Fibroblast of skin of left quadriceps (primary cell): ENCODE measurements around the gene ACER2.
A peak's percentile ranks its signal among the peaks of the same experiment; 100 is the strongest.
"Not testable (repeated sequence)": the region's sequence is repeated elsewhere in the genome, so short reads cannot be mapped to it uniquely, and the experiment has no call there.

ENCODE experiments used
- DNase-seq, 2 experiments: peaks; one replicate each; pipeline ENCODE4 v3.0.0-alpha.2; 2013; ENCODE audit warnings: low read depth in 2 of 2

Gene ACER2

DNA sequence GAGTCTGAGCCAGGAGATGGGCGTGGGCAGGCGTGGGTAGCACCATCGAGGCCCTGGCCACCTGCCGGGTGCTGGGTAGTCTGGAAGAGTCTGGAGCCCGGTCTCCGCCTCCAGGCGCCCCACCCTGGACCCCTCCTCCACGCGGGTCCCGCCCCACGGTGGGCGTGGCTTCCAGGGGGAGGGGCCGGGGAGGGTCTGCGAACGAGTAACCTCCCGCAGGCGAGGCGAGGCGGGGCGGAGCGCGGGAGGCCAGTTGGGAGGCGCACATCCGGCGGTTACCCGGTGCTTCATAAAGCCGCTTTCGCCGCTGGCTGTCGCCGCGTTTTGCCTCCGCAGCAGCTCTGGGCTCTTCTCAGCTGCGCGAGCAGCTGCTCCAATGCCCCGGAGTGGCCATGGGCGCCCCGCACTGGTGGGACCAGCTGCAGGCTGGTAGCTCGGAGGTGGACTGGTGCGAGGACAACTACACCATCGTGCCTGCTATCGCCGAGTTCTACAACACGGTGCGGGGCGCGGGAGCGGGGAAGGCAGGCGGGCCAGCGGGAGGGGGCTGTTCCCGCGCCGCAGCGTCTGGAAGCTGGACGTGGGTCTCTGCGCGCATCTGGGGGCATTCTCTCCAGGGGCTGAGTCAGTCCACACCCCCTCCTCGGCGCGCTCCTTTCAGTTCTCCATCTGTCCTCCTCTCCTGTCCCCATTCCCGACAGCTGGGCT, at the start of gene ACER2:
ACER2 (plus strand) TSS at position 317 of the 708 bp plus-strand sequence; CDS start at position 393, 76 bp downstream.
- peak; percentile 69 to 77 for DNase-seq

DNA sequence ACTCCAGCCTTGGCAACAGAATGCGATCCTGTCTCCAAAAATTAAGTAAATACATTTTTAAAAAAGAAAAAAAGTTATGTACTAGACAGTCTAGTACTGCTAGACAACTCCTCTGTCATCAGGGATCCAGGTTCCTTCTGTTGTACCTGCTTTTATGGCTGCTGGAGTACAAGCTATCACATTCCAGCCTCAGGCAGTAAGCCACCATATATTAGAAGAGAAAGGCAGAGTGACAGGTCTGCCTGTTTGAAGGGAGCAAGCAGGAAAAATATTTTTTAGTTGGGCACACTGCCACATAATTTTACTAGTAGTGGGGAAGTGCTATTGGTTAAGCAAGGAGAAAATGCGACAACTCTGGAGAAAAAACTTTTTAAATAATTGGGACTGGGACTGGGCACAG, 39.7 kb upstream of the ACER2 start:
- no peak for DNase-seq

DNA sequence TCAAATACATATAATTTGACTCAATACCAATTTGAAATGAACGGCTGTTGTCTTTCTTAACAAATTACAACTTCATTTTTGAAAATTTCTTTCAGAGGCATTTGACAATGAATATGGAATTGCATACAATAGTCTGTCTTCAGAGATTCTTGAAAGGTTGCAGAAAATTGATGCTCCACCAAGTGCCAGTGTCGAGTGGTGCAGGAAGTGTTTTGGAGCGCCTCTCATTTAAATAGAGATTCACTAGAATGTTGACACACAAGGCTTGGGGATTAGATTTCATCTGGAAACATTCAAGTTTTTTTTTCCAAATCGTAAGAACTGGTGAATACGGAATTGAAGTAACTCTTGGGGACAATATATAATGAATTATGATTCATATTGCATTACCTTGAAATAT, 36.9 kb upstream of the ACER2 start:
- DNase-seq: no peak

DNA sequence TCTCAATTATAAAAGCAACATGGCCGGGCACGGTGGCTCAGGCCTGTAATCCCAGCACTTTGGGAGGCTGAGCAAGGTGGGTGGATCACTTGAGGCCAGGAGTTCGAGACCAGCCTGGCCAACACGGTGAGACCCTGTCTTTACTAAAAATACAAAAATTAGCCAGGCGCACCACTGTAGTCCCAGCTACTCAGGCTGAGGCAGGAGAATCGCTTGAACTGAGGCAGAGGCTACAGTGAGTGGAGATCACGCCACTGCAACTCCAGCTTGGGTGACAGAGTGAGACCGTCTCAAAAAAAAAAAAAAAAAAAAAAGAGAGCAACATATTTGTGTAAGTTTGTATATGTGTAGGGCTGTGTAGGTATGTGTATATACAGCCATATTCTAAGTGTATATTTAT, 36.2 kb upstream of the ACER2 start:
- no peak for DNase-seq

DNA sequence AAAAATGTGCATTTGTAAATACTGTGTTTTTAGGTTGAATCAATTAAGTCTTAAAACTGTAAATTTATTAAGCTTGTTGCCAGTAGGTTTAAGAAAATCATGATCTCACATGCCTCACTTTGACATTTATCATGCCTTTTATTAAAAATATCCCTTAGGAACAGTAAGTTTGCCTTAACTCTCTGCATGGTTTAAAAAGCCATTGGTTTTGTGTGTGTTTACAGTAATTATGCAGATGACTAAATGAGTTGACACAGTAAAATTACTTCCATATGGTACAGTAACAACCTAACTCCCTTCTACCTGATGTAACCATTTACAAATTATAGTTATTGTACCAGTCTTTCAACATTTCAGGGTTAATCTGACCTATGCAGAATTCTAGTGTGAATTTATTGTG, 35.3 kb upstream of the ACER2 start:
- no peak for DNase-seq

DNA sequence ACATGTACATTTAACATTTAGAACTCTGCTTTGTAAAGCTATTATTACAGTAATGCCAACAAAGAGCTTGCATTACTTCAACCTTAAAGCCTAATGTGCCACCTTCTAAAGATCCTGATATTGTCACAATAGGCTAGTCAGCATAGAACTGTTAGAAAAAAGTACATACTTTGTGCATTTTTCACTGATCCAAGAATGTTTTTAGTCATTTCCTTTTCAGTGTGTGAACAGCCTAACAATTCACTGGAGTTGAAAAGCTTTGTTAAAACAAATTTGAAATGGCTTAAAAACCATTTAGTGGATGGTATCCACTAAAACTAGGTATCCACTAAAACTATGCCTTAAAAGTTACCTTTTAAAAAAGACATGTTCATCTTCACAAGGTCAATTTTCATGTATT, 33.3 kb upstream of the ACER2 start:
- no peak for DNase-seq

DNA sequence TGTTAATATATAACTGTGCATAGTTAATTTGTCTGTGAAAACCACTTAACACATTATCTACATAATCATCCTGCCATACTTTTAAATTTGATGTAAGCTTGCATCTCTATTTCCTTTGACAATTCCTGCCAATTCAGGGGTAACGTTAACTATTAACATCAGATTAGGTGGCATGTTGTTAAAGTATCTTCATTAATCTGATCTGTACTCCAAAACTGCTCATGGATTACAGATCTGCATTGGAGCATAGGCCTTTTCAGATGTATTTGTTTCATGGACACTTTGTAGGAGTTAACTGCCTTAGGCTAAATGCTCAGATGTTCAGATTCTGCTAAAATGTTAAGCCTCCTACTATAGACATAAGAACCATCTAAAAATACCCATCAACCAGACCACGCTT, 31.9 kb upstream of the ACER2 start:
- no peak for DNase-seq

DNA sequence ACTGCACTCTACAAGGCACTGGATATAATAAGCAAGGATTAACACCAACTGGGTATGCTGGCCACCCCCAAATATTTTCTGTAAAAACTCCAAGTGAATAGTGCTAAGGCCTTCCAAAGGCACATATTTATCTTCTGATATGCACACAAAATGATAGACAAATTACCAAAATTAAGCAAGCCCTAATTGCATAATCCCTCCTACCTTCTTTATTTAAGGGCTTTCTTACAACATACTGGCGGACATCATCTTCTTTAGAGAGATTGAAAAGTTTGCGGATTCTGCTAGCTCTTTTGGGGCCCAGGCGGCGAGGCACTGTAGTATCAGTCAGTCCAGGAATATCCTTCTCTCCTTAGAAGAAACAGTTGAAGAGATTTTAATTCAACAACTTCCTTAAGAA, 30.6 kb upstream of the ACER2 start:
- no peak for DNase-seq

DNA sequence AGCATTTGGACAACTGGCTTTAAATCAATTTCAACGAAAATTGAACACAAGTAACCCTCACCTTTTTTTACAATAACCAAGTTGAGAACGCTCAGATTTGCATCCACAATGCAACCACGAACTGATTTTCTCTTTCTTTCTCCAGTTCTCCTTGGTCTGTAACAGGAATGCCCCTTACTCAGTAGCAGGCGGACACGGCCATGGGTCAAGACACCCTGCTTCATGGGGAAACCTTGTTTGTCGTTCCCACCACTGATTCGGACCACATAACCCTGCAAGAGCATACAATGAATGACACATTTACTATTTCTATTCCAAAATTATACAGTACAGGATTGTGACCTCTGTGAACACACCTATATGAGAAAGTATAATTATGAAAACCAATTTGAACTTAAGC, 30.2 kb upstream of the ACER2 start:
- DNase-seq: no peak

DNA sequence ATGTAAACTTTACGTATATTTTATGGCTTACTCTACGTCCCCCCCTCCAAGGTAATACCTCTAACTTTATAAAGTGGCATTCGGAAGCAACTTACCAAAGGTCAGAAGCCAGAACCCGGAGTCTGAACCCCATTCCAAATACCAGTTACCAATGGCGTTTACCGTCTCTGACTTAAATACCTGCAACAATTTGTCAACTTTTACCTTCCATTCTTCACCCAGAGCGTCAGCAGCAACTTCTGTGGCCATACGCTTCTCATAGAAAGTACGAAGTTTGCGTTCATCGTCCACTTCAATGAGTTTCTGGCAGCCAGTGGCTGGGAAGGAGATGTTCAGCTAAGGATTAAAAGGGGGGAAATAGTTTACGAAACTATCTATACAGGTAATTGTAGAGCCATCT, 29.5 kb upstream of the ACER2 start:
- DNase-seq: no peak

DNA sequence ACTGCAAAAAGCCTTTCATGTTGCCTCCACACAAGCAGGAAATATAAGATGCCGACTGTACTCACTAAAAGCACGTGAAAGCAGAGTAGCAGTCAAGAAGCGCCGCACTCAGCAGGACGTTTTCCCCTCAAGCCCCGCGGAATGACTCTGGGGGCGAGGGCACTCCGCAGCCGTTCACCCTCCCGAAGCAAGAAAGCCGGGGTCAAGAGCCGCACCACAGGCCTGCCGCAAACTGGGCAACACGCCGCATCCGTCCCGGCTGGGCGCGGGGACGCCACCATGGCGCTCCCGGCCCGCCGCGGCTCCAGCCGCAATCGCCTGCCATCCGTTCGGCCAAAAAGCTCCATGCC, 29.1 kb upstream of the ACER2 start:
- DNase-seq: no peak

DNA sequence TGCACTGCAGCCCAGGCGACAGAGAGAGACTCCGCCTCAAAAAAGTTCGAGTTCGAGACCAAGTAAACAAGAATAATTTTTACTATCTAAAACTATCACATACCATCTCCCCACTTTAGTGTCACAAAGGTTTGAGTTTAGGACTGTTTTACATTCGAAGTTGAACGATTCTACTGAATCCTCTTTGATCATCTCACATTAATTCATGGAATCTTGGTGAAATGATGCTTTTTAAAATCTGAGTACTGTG, 28.1 kb upstream of the ACER2 start:
- no peak for DNase-seq

DNA sequence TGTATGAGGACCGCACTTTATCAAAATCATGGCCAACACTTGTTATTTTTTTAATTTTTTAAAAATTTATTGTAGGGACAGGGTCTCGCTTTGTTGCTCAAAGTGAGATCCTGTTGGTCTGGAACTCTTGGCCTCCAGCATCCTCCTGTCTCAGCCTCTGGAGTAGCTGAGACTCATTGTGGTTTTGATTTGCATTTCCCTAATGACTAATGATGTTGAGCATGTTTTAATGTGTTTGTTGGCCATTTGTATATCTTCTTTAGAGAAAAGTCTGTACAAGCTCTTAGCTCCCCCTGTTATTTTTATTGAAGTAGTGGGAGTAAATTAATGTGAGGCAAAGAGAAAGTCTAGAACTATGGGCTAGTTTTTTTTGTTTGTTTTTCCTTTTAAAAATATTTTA, 27.2 kb upstream of the ACER2 start:
- no peak for DNase-seq

DNA sequence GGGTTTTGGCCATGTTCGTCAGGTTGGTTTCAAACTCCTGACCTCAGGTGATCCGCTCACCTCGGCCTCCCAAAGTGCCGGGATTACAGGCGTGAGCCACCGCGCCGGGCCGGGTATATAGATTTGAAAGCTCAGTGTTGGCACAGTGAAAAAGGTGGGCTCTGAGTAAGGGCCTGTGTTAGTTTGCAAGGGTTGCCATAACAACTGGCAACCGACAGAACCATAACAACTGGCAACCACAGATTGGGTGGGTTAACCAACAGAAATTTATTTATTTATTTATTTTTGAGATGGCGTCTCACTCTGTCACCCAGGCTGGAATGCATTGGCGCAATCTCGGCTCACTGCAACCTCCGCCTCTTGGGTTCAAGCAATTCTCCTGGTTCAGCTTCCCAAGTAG, 23.6 kb upstream of the ACER2 start:
- DNase-seq: not testable (repeated sequence)

DNA sequence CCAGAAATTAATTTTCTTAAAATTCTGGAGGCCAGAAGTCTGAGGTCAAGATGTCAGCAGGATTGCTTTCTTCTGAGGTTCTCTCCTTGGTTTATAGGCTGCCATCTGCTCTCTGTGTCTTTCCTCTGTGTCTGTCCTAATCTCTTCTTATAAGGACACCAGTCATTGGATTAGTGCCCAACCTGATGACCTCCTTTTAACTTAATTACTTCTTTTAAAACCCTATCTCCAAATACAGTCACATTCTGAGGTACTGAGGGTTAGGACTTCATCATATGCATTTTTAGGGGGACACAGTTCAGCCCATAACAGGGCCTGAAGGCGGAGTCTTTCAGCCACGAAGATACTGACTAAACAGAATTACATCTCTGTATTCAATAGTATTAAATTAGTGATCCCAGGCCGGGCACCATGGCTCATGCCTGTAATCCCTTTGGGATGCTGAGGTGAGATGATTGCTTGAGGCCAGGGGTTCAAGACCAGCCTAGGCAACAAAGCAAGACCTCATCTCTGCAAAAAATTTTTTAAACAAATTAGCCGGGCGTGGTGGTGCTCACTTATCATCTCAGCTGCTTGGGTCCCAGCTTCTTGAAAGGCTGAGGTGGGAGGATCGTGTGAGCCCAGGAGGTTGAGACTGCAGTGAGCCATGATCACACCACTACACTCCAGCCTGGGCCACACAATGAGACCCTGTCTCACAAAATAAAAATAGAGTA, 22.9 kb upstream of the ACER2 start:
- DNase-seq: no peak

DNA sequence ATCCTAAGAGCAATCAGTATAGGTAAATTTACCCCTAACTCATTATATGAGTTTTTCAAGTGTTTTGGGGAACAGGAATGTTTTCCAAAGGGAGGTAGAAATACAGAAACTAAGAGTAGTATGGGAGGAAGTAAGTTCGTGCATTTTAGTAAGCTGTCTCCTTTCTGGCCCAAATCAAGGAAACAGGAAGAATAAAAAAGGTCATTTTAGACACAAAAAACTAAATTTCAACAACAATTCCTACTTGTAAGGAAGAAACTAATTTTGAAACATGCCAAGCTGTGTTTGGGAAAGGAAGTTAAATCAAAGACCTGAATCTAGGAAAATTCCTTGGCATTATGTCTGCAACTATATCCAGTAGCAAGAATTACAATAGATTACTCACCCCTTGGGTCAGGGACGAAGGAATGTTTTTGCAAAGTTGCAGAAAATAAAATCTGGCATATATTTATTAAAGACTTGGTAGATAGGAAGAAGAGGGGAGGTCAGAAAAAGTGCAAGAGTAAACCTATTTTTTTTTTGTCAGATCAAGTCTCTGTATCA, 22.2 kb upstream of the ACER2 start:
- DNase-seq: no peak

DNA sequence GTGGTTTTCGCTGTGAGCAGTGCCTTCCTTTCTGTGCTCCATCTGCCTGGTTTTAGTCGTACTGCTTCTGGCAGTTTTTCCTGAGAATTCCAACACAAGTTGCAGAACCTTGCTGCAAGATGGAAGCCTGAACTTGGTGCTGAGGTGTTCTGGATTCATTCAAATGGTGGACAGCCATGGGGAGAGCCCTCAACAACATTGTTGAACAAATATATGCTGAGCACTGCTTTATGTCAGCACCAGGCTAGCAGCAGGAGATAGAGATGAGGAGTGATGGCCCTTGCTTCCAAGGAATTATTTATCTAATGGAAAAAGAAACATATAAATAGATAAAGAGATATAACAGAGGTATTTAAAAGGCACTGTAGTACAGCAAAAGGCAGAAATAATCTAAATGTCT, 21.5 kb upstream of the ACER2 start:
- no peak for DNase-seq

DNA sequence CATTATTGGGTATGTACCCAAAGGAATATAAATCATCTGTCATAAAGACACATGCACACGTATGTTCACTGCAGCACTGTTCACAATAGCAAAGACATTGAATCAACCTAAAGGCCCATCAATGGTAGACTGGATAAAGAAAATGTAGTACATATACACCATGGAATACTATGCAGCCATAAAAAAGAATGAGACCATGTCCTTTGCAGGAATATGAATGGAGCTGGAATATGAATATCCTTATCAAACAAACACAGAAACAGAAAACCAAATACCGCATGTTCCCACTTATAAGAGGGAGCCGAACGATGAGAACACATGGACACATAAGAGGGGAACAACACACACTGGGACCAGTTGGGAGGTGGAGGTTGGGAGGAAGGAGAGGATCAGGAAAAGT, 19.3 kb upstream of the ACER2 start:
- DNase-seq: not testable (repeated sequence)

DNA sequence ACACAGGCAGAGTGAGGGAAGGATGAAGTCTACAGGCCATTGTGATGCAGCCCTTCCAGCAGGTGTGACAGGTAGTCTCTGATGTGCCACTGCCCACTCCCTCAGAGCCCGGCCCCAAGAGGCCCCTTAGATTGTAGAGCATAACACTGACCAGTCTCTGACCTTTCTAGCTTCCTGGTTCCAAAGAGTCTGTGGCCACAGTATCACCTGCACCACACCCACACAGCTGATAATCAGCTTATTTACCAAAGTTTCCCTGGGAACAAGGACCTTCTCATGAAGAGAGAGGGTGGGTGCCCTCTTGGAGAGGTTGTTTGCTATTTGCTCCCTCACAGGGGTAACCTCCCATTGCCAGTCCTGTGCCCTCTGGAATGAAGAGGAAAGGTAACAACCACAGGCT, 11.0 kb upstream of the ACER2 start:
- DNase-seq: no peak

DNA sequence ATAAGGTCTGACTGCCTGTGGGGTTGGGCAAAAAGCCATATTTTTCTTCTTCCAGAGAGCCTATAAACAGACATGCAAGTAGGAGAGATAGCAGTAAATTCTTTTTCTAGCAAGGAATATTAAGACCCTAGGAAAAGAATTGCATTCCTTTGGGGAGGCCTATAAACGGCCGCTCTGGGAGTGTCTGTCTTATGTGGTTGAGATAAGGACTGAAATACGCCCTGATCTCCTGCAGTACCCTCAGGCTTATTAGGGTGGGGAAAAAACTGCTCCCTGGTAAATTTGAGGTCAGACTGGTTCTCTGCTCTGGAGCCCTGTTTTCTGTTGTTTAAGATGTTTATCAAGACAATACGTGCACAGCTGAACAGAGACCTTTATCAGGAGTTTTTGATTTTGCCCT, 5.6 kb upstream of the ACER2 start:
- not testable (repeated sequence) for DNase-seq

DNA sequence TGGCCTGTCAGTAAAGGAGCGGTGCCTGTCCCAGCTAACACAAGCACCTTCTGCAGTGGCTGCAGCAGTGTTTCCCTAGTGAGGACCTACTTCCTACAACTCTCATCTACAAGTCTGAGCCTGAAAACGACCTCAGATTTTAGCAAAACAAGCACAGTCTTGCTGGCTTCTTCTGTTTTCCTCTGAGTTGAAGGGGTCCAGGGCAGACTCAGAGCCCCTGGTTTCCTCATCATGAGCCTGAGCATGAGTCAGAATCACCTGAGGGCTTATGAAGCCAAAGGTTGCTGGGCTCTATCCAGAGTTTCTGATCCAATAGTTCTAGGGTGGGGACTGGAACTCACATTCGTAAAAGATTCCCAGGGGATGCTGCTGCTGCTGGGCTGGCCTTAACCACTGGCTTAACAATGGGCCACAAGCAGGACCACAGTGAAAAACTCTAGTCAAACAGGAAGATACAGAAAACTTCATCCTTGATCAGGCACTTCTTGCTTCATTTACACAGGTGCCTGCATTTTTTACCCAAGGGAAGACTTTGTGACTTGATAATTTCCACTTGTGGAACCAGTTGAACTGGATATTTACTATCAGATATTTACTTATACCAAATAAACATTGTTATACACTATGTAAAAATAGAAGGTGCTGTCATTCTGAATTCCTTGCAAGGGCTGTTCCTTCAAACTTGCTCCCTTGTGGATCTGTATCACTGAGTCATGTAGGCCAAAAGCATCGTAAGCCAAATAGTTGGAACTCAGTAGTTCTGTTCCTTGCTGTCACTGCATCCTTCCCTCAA, 4.3 kb upstream of the ACER2 start:
- no peak for DNase-seq

DNA sequence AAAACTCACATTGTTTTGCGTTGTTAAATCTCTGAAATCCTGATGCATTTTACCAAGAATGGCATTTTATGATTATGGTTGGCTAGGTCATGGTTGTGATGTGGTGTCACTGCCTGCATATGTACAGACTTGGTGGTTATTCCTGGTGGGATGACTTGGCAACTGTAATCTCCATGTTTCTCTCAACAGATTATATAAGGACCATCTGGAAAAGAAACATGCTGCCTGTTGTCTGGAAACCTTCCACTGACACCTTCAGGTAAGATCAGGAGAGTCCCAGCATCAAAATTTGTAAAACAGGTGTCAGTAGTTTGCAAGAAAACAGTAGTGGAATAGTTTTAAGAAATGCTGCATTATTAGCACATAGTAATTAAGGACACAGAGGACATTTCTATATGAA, 3.0 kb upstream of the ACER2 start:
- DNase-seq: no peak

DNA sequence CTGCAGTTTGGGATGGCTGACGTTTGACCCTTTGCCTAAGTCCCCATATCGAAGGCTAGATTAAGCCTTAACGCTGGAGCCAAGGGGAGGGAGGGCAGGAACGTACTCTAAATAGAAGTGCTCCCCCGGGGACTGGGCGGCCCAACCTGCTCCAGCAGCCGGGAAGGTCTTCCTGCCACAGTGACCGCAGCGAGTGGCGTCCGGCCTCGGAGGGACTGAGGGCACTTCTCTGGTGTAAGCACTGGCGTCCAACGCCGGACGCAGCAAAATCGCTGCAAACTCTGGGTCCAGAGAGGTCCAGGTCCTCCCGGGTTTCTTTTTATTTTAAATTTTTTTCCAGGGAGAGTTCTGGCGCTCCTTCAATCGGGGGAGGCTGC, 505 bp upstream of the ACER2 start:
- no peak for DNase-seq
